GM19463 (cell line): ENCODE data around the gene SPPL3.

ENCODE experiments used
- ATAC-seq: cut with Tn5 transposase; IDR thresholded peaks from one replicate; pipeline ENCODE4 v1.9.1; 2021; ENCODE audit warnings: mild to moderate bottlenecking, moderate library complexity; ENCODE audit not compliant: unreplicated experiment

SPPL3 gene

GRCh38 chr12:120725659-120726509, 178.3 kb downstream of the SPPL3 start, which contains the start of gene ACADS:
TSS of gene ACADS (plus strand) at chr12:120725826. CDS start at chr12:120725886, 60 bp downstream.
- ATAC-seq: peak; percentile 98

DNA sequence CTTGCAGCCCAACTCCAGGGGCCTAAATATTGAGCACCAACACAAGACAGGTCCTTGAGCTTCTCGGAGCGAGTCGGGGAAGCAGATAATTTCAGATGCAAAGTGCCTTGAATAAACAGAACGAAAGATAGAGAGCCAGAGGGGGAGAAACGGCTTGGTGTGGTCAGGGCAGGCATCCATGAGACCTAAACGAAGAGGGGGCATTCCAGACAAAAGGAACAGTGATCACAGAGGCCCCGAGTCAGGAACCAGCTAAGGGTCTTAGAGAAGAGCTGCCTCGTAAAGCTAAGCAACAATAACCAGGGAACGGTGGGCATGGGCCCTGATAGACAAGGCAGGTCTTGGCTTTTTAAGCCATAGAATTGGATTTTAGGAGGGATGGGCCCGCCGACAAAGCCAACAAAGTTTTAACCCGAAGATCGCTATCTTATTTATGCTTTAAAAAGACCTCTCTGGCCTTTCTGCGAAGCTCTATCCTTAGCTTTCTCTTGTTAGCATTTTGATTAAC, 179.0 kb downstream of the SPPL3 start:
- ATAC-seq: no peak

- no peak for ATAC-seq
Measured at GRCh38 chr12:120724720-120725119, 179.4 kb downstream of the SPPL3 start.

DNA sequence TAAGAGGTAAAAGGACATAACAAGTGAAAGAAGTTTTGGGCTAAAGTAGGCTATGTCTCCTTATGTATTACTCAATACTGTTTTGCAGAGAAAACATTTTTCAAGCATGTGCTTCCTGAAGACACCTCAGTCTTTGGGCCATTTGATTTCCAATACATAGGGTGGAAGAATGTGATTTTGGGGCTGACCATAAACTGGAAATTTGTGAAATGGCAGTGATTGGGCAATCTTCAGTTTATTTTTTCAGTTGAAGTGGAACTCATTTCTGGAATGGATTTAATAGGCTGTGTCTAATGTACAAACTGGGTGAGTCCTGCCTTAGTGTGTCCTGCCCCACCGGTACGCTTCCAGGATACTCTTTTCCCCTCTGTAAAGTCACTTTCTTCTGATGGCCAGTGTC, 181.4 kb downstream of the SPPL3 start:
- no peak for ATAC-seq

DNA sequence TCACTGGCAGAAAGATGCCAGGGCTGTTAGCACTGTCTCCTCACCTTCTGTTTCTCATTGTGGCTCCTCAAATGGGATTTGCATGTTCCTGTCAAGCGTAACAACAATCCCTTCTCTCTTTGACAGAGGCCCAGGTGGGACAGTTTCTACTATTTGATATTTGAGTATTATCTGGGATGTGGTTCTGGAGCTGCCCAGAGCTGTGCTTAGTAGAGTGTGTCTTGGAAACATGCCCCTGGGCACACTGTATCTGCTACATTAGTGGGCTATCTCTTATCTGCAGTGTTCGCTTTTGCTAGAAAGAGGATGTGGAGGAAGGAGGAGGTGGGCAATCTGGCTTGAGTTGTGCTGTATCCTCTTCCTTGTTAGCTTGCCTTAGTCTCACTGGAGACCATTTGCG, 182.3 kb downstream of the SPPL3 start:
- no peak for ATAC-seq

- ATAC-seq: no peak
Measured at GRCh38 chr12:120720987-120721801, 183.0 kb downstream of the SPPL3 start.

DNA sequence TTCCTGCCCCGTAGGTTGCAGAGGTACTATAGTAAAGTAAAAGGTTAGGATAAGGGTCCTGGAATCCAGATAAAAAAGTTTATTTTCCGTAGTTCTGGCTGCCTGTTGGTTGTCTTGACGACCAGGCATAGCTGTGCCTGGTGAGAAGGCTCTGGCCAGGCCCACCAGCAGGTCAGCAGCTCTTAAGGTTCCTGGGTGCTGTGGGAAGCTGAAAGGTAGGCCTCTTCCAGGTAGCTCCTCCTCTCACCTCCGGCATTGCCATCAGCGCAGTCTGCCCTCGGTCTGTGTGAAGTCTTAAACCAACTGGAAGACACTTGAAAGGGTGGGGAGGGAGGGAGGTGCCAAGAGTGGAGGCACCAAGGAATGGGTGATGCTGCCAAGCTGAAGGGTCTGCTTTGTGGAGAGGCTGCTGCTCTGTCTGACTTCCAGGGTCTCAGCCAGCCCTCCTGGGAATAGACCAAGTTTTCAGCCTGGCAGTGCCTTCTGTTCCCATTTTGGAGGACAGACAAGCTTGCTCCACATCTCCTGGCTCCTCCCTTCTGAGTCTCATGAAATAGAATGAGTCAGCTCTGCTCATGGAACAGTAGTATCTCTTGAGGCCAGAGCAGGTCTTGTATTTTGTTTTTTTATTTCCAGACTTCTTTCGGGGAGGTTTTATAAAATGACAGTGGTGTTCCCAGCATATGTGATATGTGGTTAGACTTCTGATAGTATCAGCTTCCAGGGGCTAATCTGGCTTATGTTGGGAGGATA, 183.7 kb downstream of the SPPL3 start:
- ATAC-seq: no peak

DNA sequence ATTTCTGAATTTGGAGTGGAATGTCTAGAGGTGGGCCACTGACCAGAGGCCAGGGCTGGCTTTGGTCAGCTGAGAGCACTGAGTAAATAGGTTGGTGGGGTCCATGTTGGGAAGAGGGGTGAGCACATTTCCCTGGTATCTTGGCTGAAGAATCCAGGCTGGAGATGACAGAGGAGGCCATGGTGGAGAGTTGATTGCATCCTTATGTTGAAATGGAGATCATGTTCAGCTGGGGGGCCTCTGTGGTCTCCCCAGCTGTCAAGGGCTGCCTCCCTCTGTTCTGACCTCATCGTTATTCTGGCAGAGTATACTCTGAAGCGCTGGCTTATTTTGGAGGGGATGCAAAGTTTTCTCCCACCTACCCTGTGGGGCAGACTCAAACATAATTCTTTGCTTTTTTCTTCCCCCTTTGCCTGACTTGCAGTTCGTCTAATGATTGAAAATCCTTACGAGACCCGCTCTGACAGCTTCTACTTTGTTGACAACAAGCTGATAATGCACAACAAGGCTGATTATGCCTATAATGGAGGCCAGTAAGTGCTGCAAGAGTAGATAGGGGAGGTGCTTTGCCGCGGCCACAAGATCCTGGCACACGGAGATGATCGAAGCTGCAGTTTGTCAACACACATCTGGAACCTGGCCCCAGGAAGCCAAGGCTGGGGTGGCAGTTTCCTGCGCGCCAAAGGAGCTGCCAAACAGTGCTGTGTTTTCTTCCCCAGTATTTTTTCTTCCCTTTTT, 184.5 kb downstream of the SPPL3 start:
- no peak for ATAC-seq

DNA sequence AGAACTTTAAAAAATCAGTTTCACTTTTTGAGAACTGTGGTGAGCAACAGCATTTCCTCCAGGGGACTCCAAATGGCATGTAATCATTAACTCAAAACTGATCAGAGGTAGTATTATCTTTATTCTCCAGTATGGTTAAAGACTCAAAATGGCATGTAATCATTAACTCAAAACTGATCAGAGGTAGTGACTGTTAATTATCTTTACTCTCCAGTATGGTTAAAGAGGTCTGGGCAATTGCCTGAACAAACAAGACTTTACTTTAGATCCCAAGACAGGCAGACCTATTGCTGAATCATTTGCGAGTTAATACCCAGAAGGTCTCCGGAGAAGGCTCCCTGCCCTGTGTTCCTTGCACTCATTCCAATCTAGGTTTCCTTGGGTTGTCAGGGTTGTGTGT, 185.1 kb downstream of the SPPL3 start:
- ATAC-seq: peak; percentile 50

DNA sequence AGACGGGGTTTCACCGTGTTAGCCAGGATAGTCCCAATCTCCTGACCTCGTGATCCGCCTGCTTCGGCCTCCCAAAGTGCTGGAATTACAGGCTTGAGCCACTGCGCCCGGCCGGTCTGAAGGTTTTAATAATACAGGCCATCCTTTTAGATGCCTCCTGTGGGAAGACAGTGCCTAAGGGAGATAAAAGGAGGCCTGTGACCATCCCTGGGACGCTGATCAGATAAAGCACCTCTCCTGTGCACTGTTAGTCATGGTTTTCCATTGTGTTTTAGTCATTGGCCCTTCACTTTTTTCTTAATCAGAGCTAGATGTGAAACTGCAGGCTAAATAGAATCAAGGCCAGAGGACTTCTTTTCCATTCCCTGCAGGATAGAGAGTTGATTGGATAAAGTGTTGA, 186.1 kb downstream of the SPPL3 start:
- ATAC-seq: no peak

DNA sequence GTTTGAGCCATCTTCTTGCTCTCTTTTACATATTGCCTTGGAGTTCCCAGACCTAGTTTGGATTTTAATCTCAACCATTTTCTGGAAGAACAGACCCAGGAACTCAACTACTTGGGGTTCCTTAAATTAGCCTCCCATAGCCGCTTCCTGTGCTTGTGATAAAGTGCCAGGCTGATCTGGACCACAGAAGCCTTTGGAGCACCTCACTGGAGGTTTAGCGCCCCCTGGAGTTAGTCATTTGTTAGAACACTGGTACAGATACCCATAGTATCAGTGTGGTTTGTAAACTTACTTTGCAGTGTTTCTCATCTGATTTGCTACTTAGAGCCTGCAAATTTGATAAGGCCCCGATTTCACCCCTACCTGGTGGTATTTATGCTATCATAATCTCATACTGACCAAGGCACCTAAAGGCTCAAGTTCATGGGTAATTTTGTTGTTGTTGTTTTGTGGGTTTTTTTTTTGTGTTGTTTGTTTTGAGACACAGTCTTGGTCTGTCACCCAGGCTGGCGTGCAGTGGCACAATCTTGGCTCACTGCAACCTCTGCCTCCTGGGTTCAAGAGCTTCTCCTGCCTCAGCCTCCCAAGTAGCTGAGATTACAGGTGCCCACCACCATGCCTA, 190.2 kb downstream of the SPPL3 start:
- ATAC-seq: no peak

DNA sequence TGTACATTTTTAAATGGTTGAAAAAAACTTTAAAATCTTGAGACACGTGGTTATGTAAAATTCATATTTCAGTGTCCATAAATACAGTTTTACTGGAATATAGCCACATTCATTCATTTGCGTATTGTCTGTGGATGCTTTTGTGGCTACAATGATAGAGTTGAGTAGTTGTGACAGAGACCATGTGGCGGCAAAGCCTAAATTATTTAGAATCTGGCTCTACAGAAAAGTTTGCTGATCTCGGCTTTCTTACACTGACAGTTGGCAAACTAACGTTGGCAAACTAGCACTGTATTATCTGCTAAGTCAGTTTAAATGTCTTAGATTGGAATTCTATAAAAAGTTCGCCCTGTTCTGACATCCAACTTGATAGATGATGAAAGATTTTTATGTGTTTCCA, 191.5 kb downstream of the SPPL3 start:
- no peak for ATAC-seq
